ENCODE data around the gene EIF4G2.

DNA sequence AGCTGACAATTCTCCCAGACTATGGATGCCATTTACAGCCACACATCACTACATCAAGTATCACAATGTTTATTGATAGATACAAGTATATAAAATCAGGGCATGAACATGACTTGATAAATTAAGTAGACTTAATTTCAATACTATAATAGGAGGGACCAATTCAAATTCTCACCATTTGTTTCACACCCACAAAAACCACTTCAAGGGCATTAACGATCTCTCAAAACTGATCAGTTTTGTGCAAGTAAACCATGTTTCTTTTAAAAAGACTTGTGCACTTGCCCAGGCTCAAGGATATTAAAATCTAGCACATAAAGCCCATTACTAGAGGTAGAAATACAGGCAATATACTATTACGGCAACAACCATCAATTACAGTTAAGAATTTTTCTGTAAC lies 11.7 kb downstream of the EIF4G2 start:
- TF ChIP-seq, protein P1, sequence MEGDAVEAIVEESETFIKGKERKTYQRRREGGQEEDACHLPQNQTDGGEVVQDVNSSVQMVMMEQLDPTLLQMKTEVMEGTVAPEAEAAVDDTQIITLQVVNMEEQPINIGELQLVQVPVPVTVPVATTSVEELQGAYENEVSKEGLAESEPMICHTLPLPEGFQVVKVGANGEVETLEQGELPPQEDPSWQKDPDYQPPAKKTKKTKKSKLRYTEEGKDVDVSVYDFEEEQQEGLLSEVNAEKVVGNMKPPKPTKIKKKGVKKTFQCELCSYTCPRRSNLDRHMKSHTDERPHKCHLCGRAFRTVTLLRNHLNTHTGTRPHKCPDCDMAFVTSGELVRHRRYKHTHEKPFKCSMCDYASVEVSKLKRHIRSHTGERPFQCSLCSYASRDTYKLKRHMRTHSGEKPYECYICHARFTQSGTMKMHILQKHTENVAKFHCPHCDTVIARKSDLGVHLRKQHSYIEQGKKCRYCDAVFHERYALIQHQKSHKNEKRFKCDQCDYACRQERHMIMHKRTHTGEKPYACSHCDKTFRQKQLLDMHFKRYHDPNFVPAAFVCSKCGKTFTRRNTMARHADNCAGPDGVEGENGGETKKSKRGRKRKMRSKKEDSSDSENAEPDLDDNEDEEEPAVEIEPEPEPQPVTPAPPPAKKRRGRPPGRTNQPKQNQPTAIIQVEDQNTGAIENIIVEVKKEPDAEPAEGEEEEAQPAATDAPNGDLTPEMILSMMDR (IDR thresholded peaks at IDR 0.05 in 4 of 5, conservative IDR thresholded peaks at IDR 0.05 in 1 of 5): no peak
- no peak for TF ChIP-seq POLR2A (IDR thresholded peaks at IDR 0.05)

Measured in gastrocnemius medialis (tissue), 4 donors.